HG02571 (cell line): ENCODE data around the gene LDB2.

Source experiments
- ATAC-seq: cut with Tn5 transposase; IDR thresholded peaks from one replicate; pipeline ENCODE4 v1.9.1; 2021; ENCODE audit warnings: mild to moderate bottlenecking, moderate library complexity; ENCODE audit not compliant: unreplicated experiment

The LDB2 gene

GRCh38 chr4:16887887-16888286 is 10.6 kb downstream of the LDB2 start:
- ATAC-seq = no peak

- no peak for ATAC-seq
Measured at GRCh38 chr4:16884673-16885460, 13.6 kb downstream of the LDB2 start.

- no peak for ATAC-seq
Measured at GRCh38 chr4:16883806-16884205, 14.6 kb downstream of the LDB2 start.

GRCh38 chr4:16881151-16881884 is 17.1 kb downstream of the LDB2 start:
- ATAC-seq = no peak

GRCh38 chr4:16875487-16875886 is 23.0 kb downstream of the LDB2 start:
- no peak for ATAC-seq

- no peak for ATAC-seq
Measured at GRCh38 chr4:16869594-16870245, 28.7 kb downstream of the LDB2 start.

GRCh38 chr4:16868674-16869073 is 29.8 kb downstream of the LDB2 start:
- ATAC-seq = no peak

- ATAC-seq = no peak
Measured at GRCh38 chr4:16867827-16868226, 30.6 kb downstream of the LDB2 start.

DNA sequence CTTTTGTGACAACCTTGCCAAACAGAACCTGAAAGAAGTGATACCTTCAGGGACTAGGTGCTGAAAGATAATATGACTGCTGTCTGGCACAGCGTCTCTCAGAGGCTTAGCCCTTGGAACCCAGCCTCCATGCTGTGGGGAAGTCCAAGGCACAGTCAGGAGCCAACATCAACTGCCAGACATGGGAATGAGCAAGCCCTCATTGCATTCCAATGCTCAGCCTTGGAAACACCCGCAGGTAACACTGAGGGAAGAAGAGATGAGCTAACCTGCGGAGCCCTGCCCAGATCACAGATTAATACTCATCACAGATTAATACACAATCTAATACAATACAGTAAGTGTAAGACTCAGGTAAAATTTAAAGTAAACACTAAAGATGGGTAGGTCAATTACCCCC is 31.5 kb downstream of the LDB2 start:
- no peak for ATAC-seq

DNA sequence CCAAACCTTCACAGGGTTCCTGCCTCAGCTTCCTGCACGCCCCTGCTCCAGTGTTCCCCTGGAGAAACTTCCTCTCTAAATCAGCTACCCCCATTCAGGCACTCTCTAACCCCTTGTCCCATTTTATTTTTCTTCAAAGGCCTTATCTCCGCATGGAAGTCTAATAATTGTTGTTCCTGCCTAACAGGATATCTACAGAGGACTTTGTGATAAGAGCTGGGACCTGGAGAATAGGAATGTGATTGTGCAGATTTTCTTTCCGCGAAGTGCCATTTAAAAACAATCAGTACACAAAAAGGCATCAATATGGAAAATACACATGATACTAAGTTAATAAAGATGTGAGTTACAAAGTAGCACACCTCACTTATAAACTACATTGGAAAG is 32.6 kb downstream of the LDB2 start:
- ATAC-seq = no peak

DNA sequence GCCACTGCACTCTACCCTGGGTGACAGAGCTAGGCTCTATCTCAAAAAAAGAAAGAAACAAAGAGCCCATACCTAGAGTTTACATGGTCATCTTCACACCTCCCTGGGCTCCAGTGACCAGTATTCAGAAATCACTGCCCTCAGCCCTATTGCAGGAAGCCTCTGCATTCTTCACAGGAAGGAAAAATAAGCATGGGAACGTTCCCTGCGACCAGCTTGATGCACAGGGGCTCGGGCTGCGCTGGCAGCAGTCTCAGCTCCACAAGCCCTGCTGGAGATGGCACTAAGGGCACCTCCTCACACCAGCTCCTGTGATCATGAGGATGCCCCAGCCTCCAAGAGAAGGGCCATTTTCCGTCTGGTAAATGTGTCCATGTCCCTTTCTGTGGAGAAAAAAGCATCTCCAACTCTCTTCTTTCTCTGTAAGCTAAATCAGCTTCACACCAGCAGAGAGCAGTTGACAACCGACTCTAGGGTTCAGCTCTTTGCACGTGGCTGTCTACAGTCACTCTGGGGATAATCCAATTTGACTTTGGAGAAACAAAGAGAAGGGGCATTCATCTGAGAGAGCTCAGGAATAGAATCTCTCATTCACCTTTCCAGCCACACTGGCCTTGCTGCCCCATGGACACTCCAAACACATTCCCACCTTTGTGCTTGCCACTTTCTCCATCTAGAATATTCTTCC is 33.1 kb downstream of the LDB2 start:
- no peak for ATAC-seq

GRCh38 chr4:16864199-16864598 is 34.2 kb downstream of the LDB2 start:
- ATAC-seq = no peak

- no peak for ATAC-seq
Measured at GRCh38 chr4:16862697-16863096, 35.7 kb downstream of the LDB2 start.

DNA sequence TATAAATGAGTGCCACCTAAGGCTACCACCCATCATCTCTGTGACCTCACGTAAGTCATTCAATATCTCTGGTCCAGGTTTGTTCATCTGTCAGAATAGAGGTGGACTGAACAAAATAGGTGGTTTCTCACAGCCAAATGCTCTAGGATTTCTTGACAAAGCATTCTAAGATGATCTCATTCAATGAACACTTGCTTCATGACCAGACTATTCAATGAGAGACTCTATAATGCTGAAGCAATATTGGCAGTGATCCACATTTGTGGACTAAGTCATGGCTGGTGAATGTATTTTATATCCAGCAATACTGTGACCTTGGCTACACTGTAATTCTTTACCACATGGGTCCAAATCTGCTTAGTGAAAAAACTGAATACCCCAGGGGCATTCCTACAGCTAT is 37.9 kb downstream of the LDB2 start:
- no peak for ATAC-seq

DNA sequence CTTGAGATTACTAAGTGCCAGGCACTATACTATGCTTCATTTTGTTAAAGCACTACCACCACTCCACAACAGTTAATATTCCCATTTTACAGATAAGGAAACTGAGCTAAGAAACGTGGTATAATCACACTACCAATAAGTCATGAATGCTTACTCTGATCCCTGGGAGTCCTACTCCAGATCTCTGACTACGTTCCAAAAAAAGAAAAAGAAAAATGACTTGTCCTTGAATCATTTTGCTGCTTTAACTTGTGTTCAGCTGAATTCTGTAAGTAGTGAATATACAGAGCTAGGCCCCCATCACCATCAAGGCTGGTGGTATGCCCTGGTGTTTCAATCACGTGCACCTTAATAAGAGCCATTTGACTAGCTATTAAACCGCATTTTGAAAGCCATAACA is 39.4 kb downstream of the LDB2 start:
- no peak for ATAC-seq

DNA sequence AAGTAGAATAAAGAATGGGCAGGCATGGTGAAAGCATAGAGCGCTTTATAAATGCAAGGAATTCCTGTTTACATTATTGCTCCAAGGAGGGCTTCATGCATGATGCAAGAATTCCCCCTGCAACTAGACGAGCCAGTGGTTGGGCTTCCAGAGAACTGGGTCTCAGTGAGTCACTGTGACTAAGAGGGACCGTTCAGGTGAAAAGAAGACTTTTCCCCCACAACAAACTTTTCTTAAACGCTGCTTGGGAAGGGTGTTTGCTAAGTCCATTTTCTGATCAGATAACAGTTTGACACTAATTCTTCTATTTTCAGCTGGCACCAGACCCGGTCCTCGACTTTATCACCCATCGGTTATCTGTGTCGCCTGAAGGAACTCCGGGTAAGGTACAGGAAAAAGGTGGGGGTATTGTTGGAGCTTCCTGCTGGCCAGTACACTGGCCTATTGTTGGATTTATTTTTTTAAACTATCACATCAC is 40.1 kb downstream of the LDB2 start:
- no peak for ATAC-seq

DNA sequence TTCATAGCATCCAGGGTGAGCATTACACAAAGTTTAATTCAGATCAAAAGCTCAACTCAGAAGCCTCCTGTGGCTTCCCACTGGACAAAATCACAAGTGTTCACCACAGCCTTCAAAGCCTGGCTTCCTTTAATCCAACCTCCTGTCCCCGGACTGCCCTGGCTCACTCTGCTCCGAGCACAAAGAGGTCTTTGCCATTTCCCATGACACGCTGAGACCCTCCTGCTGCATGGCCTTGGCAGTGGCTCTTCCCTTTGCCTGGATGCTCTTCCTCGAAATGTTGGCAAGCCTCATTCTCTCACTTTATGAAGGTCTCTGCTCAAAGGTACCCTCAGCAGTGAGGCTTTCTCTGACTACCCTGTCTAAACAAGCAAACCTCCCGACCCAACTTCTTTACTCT is 41.0 kb downstream of the LDB2 start:
- ATAC-seq = no peak

DNA sequence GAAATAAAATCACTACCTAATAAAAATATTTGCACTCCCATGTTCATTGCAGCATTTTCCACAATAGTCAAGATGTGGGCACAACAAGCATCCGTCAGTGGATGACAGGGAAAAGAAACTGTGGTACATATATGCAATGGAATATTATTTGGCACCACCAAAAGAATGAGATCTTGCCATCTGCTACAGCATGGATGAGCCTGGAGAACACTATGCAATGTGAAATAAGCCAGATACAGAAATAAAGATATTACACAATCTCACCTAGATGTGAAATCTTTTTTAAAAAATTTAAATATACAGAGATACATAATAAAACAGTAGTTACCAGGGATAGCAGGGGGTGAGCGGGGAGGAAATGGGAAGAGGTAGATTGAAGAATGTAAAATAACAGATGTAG is 44.8 kb downstream of the LDB2 start:
- no peak for ATAC-seq

- ATAC-seq = no peak
Measured at GRCh38 chr4:16852644-16853043, 45.8 kb downstream of the LDB2 start.

DNA sequence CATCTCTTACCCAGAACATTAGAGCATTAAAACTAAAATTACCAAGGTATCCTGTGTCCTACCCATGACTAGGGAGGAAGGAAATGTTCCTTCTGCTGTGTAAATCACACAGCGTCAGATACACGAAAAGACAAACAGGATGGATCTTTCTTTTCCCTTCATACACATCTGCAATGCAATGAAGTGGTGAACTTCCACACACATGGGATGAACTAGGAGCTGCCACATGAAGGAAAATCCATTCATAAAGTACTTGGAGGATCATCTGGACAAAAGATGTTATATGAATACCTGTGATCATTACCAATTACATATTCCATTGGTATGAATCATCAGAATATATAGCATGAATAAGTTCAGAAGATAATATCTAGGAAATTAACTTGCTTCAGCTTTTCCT is 46.2 kb downstream of the LDB2 start:
- ATAC-seq = no peak

GRCh38 chr4:16846540-16847117 is 51.8 kb downstream of the LDB2 start:
- no peak for ATAC-seq
